ENCODE measurements around the gene POLR3B.
"Not testable (repeated sequence)": the region's sequence is repeated elsewhere in the genome, so short reads cannot be mapped to it uniquely, and the experiment has no call there.

POLR3B gene
- 19.8 to 49.8 reads per million in 2 experiments for total RNA-seq

DNA sequence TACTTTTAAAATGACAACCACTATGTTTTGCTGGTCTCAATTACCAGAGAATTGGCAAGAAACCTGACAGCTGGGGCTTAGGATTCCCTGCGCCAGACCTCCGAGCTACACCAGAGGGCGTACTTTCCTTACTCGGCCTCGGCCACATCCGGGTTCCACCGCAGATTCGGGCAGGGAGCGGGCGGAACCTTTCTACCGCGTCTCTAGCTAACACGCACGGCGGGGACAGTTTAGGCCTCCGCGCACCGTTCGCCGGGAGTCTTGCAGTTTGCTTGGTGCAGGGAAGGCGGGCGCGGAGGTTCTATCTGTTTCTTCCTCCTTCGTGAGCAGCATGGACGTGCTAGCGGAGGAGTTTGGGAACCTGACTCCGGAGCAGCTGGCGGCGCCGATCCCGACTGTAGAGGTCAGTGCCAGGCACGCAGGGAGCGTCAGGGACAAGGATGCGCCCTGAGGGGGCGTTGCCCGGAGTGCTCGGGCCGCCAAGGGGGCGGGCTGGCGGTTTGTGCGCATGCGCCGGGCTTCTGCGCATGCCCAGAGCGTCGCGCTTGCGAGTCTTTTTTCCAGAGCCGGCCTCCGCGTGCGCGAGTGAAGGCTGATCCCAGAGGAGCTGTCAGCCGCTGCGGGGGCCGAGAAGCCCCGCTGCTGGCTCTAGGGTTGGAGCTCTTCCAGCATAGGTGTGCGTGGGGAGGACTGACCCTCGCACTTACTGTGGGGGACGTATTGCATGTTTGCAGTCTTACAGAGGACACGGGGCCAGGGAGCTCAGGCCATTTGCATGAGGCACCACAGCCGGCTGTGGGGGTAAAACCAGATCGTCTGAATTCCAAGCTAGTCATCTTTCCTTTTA, at the start of gene POLR3B:
Gene POLR3B (plus strand): TSS at position 200 of the 847 bp plus-strand sequence. CDS start 132 bp downstream, at position 332.
- peak; percentile 93 for DNase-seq (ENCODE audit: low read depth)

DNA sequence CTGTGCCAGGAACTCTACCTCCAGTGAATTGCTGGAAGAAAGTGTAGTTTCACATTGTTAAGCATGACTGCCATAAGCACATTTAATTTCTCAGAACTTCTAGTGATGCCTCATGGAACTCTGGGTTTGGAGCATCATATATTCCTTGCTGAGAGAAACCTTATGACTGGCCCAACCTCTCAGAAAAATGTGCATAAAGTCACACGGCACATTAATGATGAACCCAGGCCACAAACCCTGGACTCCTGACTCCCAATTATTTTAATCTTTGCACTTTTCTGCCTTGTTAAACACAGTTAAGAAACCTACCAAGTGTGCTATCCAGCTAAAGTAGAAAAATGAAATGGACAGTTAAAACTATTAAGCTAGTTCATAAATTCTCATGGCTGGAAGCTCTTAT, 49.4 kb upstream of the POLR3B start:
- no peak for DNase-seq (ENCODE audit: low read depth)

DNA sequence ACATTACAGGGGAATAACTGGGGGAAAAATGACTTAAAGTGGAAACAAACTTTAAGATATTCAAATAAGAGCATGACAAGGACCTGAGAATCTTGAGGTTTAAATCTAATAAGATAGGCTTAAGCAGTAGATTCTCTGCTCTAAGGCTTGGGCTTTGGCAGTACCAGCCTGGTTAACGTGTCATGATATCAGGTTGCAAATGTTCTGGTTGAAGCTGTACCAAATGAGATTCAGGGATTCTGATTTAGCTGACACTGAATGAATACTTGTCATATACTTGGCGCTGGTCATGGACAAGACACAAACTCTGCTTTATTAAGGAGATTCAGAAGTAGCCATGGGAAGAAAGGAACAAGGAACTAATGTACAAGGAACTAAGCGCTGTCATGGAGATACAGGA, 48.9 kb upstream of the POLR3B start:
- DNase-seq (ENCODE audit: low read depth), result no peak

DNA sequence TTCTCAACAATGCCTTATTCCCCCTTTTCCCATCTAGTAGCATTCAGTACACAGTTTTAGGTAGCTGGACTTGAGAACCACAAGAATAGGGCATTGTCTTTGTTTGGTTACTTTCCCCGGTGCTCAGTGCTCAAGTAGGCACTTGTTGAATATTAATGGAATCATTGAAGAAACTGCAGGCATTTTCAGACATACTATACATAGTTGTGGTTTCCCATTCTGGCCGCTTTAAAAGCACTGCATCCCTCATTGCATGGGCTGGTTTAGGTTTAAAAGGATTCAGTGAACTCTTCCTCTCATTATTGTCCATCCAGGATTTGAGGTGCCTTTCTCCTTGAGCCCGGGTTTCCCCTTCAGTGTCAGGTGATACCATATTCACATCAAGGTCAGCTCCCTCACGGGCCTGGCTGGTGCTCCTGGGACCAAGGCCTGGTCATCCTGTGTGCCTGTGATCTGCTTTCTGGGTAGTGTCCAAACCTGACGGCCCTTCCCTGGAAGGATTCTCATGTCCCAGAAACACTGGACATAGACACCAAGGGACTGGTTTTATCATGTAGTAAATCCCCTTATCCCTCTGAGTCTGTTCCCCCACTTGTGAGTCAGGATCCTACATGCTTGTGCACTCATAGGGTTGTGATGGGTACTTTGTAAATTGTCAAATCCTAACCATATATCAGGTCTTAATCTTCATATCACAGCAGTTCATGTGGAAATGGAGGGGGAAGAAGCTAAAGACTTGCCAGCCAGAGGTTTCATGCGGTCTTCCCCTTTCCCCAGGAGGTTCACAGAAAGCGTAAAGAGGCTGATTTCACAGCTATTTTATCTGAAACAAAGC, 47.7 kb upstream of the POLR3B start:
- DNase-seq (ENCODE audit: low read depth), result no peak

DNA sequence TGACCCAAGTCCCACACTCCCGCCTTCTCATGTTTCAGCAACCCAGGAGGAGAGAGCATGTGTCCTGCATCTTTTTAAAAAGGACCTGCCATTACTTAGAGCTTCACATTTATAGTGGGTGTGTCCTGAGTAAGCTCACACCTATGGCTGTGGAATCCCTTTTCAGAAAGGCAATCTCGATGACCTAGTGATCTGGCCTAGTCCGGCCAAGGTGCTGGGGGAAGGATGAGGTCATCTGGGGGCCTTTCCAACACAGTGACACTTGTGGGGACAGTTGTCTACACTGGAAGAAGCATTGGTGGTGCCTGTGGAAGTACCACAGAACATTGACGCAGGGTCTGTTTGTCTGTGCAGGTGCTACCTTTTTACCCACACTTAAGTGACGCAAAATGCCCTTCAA, 46.9 kb upstream of the POLR3B start:
- DNase-seq (ENCODE audit: low read depth), result no peak

DNA sequence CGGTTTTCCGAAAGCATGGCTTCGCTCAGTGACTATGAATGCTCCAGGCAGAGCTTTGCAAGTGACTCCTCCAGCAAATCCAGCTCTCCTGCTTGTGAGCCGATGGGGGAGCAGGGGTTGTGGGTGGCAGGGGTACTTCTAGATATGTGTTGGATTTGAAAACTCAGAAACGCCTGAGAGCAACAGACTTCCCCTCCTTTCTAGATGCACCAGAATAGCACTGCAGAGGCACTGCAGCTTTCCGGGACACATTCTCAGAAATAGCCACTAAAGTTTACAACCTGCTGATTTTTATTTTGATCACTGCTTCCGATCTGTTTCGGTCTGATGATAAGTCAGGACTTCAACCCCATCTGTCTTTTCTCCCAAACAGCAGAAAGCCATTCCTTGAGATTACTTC, 46.4 kb upstream of the POLR3B start:
- no peak for DNase-seq (ENCODE audit: low read depth)

DNA sequence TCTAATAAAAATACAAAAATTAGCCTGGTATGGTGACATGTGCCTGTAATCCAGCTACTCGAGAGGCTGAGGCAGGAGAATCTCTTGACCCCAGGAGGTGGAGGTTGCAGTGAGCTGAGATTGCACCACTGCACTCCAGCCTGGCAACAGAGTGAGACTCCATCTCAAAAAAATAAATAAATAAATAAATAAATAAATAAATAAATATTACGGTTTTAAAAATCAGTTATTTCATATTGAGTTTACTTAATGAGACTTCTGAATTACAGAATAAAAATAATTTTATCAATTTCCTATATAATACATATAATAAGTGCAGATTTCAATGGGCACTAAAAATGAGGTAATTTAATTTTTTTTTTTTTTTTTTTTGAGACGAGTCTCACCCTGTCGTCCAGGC, 44.1 kb upstream of the POLR3B start:
- DNase-seq (ENCODE audit: low read depth), result not testable (repeated sequence)

DNA sequence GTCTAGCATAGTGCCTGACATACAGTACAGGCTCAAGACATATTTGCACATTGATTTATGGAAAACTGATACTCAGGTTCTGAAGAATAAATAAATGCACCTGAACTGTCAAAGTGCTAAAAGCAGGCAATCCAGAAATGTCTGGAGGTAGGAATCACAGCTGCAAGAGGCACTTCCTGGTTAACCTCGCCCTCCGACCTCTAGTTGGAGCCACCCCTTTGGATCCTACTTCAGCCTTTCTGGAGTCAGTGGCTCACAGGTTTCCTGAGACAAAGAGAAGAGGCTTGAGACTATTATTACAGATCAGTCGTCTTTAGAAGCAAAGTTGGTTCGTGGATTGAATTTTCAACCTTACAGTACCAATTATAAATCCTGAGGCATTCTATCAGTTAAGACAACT, 42.0 kb upstream of the POLR3B start:
- DNase-seq (ENCODE audit: low read depth), result no peak

DNA sequence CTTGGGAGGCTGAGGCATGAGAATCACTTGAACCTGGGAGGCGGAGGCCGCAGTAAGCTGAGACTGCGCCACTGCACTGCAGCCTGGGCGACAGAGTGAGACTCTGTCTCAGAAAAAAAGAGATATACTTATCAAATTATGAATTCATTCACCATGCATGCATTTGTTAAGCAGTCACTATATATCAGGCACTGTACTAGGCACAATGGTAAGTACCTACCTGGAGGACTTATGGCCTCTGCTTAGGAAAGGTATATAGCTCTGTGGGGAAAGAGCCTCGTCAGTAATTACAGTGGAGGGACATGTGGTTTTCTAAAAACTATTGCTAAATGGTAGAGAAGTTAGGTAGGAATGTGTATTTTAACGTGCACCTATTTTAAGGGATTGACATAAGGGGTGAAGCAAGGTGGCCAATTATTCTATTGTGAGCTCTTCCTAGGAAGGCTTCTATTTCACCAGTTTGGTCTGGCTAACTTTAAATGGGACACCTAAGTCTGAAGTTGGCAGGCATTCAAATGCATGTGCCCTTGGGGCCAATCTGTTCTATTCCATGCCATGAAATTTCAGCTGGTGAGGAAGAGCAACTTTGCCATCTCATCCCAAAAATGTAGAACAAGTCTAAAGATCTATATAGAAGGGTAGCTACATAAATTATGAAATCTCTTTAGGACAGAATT, 40.0 kb upstream of the POLR3B start:
- DNase-seq (ENCODE audit: low read depth), result no peak

DNA sequence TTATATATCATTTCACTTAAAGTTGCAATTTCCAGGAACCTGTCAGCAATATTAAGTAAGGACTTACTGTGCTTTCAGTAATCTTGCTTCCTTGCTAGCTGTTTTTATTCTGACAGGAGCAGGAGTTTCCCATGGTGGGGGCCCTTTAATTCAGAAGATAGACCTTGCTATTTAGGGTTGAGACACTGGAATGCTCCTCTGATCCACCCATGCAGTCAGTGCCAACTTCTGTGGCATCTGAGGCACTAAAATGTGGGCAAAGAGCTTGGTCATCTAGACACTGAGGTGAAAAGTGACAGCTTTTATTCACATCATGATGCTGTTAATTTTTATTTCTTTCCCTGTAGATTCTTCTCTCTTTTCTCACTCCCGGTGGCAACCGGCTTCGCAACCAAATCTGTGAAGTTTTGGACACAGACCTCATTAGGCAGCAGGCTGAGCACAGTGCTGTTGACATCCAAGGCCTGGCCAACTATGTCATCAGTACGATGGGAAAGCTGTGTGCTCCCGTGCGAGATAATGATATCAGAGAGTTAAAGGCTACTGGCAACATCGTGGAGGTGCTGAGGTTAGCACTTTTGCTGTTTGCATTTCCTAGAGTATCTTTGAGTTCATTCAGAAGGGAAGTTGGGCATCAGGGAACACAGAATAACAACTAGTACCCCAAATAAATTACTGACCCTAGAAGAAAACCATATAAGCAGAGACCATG, 36.3 kb upstream of the POLR3B start:
- DNase-seq (ENCODE audit: low read depth), result no peak

DNA sequence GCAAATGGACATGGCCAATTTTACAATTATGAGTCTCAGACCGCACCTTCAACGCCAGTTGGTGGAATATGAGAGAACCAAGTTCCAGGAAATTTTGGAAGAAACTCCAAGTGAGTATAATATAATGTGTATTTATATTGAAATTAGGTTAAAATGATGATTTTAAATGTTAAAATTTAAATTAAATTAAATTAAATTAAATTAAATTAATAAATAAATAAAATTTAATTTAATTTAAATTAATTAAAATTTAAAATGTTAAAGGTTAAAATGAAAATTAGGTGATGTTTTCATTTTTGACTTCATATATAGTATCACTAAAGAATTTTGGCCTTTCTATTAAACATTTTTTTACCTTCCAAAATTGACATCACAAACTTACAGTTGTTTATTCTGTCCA, 34.0 kb upstream of the POLR3B start:
- no peak for DNase-seq (ENCODE audit: low read depth)

DNA sequence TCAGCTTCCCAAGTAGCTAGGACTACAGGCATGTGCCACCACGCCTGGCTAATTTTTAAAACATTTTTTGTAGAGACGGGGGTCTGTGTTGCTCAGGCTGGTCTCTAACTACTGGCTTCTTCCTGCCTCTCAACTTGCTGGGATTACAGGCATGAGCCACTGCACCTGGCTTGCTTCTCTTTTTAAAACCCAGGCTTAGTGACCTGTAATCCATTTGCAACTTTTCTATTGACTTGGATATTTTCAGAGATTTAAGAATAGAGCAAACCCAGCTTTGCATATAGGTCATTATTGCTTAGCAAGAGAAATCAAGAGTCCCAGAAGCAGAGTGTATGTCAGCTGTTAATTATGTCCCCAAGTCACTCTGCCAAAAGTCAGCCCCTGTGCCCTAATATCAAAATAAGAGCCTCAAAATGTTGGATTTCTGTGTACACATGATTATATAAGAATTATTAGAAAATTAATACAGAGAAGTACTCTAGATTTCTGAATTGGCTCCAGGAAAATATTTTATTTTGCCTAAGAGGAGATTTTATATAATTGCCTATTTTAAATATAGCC, 30.2 kb upstream of the POLR3B start:
- no peak for DNase-seq (ENCODE audit: low read depth)

DNA sequence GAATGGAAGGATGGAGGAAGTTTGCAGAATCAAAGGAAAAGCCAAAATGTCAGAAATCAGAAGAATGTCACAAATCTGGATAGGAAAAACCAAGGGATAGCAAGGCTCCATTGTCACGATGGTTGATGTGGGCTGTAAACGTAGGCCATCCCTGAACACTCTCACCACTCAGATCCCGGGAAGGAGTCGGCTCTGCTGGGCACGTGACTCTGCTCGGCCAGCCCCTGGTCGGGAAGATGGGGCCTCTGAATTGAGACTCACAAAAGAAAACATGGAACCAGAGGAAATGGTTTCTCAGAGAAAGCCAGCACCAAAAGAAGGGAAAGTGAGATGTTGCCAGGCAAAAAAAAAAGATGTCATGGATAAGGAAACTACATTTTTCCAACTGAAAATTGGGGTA, 28.8 kb upstream of the POLR3B start:
- DNase-seq (ENCODE audit: low read depth), result no peak

DNA sequence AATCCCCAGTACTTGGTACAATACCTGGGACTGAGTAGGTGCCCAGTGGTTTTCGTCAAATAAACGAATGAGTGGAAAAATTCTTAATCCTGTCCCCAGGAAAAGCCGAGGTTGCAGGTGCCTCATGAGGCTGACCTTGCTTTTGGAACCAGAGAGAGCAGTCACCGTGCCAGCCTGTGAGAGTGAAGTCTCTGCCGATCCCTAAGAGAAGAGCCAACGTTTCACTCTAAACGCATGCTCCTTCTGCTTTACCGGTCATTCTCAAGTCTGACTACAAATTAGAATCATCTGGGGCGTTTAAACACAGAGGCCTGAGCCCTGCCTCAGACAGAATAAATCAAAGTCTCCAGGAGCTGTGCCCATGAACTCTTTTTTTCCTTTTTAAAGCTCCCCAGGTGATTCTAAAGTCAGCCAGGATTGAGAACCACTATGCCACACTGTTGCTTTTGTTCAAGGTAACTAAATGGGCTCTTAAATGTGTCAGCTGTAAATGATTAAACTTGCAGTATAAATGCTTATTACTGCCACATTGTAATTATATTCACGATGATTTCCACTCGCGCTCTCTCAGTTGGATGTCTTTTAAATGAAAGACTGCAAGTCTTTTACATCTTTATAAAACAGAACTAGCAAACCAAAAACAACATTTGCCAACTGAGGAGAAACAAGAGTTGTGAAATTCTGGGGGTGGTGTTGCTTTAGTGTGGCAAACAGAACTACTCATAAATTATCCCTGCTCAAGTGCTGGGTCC, 28.1 kb upstream of the POLR3B start:
- DNase-seq (ENCODE audit: low read depth), result no peak

DNA sequence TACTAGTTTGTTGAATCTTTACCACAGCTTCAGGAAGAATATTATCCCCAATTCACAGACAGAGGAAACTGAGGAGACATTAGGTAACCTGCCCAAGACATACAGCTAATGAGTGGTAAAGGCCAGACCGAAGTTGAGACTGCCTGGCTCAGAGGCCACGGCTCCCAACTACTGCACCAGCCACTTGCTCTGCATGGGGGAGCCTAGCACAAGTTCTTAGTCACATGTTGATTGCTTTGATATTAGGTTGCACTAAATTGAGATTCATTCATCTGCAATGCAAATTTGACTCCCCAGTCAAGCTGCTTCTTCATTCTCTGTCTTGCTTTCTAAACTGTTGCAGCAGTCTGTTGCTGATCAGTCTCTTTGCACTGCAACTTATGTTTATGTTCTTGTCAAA, 25.9 kb upstream of the POLR3B start:
- no peak for DNase-seq (ENCODE audit: low read depth)

DNA sequence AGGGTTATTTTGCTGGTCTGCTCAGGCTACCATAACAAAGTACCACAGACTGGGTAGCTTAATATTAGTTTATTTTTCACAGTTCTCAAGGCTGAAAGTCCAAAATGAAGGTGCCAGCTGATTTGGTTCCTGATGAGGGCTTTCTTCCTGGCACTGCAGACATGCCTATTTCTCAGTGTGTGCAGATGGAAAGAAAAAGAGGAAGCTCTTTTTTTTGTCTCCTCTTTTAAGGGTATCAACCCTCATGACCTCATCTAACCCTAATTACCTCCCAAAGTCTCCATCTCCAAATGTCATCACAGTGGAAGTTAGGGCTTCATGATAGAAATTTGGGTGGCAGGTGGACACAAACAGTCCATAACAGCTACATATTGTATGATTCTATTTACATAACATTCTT, 25.0 kb upstream of the POLR3B start:
- DNase-seq (ENCODE audit: low read depth), result no peak

DNA sequence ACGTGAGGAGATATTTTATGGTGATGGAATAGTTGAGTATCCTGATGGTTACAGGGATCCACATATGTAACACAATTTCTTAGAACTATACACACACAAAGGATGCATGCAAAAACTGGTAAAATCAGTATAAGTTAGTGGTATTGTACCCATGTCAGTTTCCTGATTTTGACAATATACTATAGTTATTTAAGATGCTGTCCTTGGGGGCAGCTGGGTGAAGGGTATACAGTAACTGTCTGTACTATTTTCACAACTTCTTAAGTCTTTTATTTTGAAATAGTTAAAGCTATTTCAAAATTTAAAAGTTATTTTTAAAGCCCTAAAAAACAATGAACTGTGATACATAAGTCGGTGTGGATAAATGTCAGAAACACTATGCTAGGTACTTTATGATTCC, 24.5 kb upstream of the POLR3B start:
- no peak for DNase-seq (ENCODE audit: low read depth)

DNA sequence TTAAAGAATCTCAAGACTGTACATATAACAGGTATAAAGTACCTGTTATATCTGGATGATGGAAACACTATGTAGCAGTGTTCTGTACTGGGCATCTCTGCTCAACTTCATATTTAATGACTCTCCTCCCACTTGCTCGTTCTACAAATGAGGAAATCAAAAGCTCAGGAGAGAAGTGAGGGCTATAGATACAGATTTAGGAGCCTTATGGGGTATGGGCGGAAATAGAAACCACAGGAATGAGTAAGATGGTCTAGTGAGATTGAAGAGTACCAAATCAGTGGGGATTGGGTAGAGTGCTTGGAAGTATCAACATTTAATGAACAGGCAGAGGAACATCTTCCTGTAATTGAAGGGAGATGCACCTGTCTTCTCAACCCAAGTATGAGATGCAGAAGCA, 23.8 kb upstream of the POLR3B start:
- no peak for DNase-seq (ENCODE audit: low read depth)

DNA sequence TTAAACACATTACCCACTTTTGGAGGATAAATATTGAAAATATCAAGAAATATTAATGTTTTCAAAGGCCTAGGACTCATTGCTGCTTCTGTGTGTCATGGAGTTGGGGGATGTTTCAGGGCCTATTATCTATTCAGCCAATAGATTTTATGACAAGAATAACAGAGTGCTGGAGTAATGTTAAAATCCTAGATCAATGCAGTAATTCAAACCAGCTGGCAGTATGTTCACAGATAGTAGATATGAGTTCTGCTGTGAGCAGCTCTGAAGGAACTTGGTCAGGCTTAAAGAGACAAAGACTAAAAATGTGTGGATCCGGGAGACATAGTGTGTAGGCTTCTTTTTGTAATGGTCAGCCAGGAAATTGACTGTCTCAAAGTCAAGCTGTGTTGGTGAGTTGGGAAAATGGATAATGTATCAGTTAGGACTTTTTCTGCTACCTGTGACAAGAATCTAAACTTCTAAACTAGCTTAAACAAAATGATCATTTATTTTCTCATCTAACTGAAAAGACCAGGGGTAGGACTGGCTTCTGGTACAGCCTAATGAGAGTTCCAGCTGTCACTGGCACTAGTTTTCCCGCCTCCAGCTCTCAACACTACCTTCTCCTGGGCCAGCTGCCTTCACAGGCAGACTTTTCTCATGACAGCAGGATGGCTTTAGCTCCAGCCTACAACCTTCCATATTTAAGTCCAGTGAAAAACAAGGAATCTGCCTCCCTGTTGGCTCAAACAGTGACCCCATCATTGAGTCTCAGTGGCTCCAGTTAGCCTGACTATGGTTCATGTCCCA, 16.3 kb upstream of the POLR3B start:
- no peak for DNase-seq (ENCODE audit: low read depth)
